ENCODE measurements around the gene EPB41L4A. TPM values are rescaled to one million over a fixed set of nuclear protein-coding genes. Genes with fewer than 3 reads are reported as not detected.

EPB41L4A gene
- total and polyA plus RNA-seq, 2 donors (not counting 3 experiments of a cell fraction or from before 2014, with no cell fraction given): 6.0 to 17.9 TPM

- dilution Hi-C loops (cut with MboI; ENCODE audit: extremely low pct_ligation_motif_present, low sequenced_read_pairs): no loop called here
- intact Hi-C loops (cut with micrococcal nuclease): no loop called here
These were observed 102.3 kb downstream of the EPB41L4A start for GRCh38 chr5:112316731-112317130.

More at GRCh38 chr5:112316731-112317130, 102.3 kb downstream of the EPB41L4A start:
- Histone ChIP-seq H3K27me3 (ENCODE audit: control insufficient read depth in 2 of 2, insufficient read depth in 2 of 2, low read length in 2 of 2) (no peaks in the 10 kb centered on the region), H3K9me1 (replicated peaks; ENCODE audit: control insufficient read depth, extremely low read depth, insufficient read depth, low read length) (no peaks in the 10 kb centered on the region), H4K20me1 (replicated peaks; ENCODE audit: control insufficient read depth, extremely low read depth, insufficient read depth, low read length) (no peaks in the 10 kb centered on the region), H3K4me1 (ENCODE audit: control insufficient read depth, extremely low read depth, insufficient read depth, low read length) (no peaks in the 10 kb centered on the region), H3K4me3 (replicated peaks in 1 of 3; ENCODE audit: insufficient read depth in 1 of 3, low read depth in 1 of 3, low read length in 3 of 3) (no peak overlapping the region), H3K36me3 (ENCODE audit: control insufficient read depth in 2 of 2, extremely low read depth in 1 of 2, insufficient read depth in 2 of 2, low read length in 2 of 2) (no peaks in the 10 kb centered on the region), H3K79me2 (ENCODE audit: control insufficient read depth, insufficient read depth, low read length) (no peaks in the 10 kb centered on the region), H3K4me2 (ENCODE audit: insufficient read depth, low read length) (no peak overlapping the region), H3K9ac (replicated peaks; ENCODE audit: extremely low read depth, insufficient read depth, low read length) (no peak overlapping the region), H3K27ac (ENCODE audit: insufficient read depth, low read depth, low read length) (no peak overlapping the region), H3K9me3 (replicated peaks; ENCODE audit: control insufficient read depth, insufficient read depth, low read length) (no peaks in the 10 kb centered on the region), H2AFZ (ENCODE audit: low read depth, low read length) (no peak overlapping the region)
- ChIA-PET POLR2A (no interaction called here), CTCF (interaction anchor here (0.8 to 1.6 kb wide), 5 partner anchors 10 to 35 kb away, joined by 3 to 5 read pairs (median 4); no protein-coding TSS in a partner anchor)
- TF ChIP-seq CTCF (IDR thresholded peaks at IDR 0.05; ENCODE audit: extremely low read depth in 1 of 2, insufficient read depth in 1 of 2, low read depth in 1 of 2, low read length in 2 of 2): no peak
- TF ChIP-seq POLR2A (IDR thresholded peaks at IDR 0.05; ENCODE audit: low read depth, low read length): no peak
- no peak for TF ChIP-seq EZH2 (IDR thresholded peaks at IDR 0.05; ENCODE audit: borderline replicate concordance, low read depth, low read length, severe bottlenecking)
- TF ChIP-seq FOS (IDR thresholded peaks at IDR 0.05; ENCODE audit: borderline replicate concordance, insufficient read depth, low read length): no peak
- TF ChIP-seq MYC (IDR thresholded peaks at IDR 0.05; ENCODE audit: low read depth, low read length): no peak
- TF ChIP-seq JUN (IDR thresholded peaks at IDR 0.05; ENCODE audit: borderline replicate concordance, insufficient read depth, insufficient read length, low read depth): no peak
- FAIRE-seq: no peak
- BruUV-seq (replicated peaks): no TSS peak
- DNase-seq (ENCODE audit: low read depth, low spot score): no peak
